Psoas muscle (tissue), 8 donors: ENCODE data around the gene MVD. TPM values are rescaled to one million over a fixed set of nuclear protein-coding genes. Genes with fewer than 3 reads are reported as not detected.

ENCODE experiments used
- ATAC-seq, 4 donors: fragments of 200-7000 bp; cut with Tn5 transposase; one replicate each; pipeline ENCODE4 v1.9.1; 2020; ENCODE audit warnings: moderate library complexity in 3 of 4, mild to moderate bottlenecking in 2 of 4
- DNase-seq, 2 donors: peaks; one replicate each; pipeline ENCODE4 v3.0.0-alpha.2; 2020
- H3K27ac ChIP-seq: fragments of 200-600 bp; one replicate; pipeline ENCODE4 v1.8.0; 2022
- H3K27me3 ChIP-seq, 3 donors: fragments of 200-600 bp in 1 of 3; one replicate each; pipeline versions ENCODE4 v1.6.1 to v1.8.0; 2013 to 2022; ENCODE audit warnings: low read length in 2 of 3, mild to moderate bottlenecking in 2 of 3, moderate library complexity in 1 of 3; ENCODE audit not compliant: insufficient read depth in 3 of 3
- H3K36me3 ChIP-seq, 2 donors: fragments of 200-600 bp in 1 of 2; one replicate each; pipeline versions ENCODE4 v1.6.1 to v1.8.0; 2013 to 2022; ENCODE audit warnings: low read depth in 1 of 2, mild to moderate bottlenecking in 1 of 2, moderate library complexity in 1 of 2; ENCODE audit not compliant: insufficient read depth in 1 of 2
- H3K4me1 ChIP-seq: fragments of 200-600 bp; one replicate; pipeline ENCODE4 v1.8.0; 2022
- H3K4me3 ChIP-seq: fragments of 200-600 bp; one replicate; pipeline ENCODE4 v1.8.0; 2022; ENCODE audit warnings: mild to moderate bottlenecking
- H3K9me3 ChIP-seq: fragments of 200-600 bp; one replicate; pipeline ENCODE4 v1.8.0; 2022
- WGBS, 3 donors: extraction: QIAGEN DNeasy Blood & Tissue Kit; methylation state at CpG; one replicate each; pipeline versions ENCODE4 v1.1.6 to v1.1.7; 2013; 5-methylcytosine and 5-hydroxymethylcytosine counted together
- intact Hi-C, 2 donors: fragments of 100-400 bp; cut with DNase I; formaldehyde crosslinking; loops; one replicate each; pipeline versions ENCODE4 v1.11.0 to v1.14.2; 2022
- polyA plus RNA-seq, 3 donors: library from polyadenylated mRNA; stranded (reverse); fragments of 200-250 nt; gene quantifications; one replicate each; pipeline ENCODE4 v1.2.3, GENCODE V29; 2013
- total RNA-seq, 4 donors: library from RNA; stranded (reverse); fragmentation: NEBNext Ultra II Directional in 2 of 4; extraction: Animal tissue kit (Norgen Biotek cat#: 25700) in 2 of 4; gene quantifications; one replicate each; pipeline versions ENCODE4 v1.2.1 to v1.2.4, GENCODE V29; 2021 to 2023
- TF ChIP-seq, protein P1 (sequence below): fragments of 200-600 bp; IDR thresholded peaks from one replicate; pipeline ENCODE4 v1.8.0; 2022; ENCODE audit warnings: antibody characterized with exemption
- donor health status: healthy with polysubstance abuse.
- donor health status: DM: no; HTN: no; CAD: no; lungs with moderate emphysema.
- donor health status: Bipolar disorder and iron deficiency.
- donor health status: healthy.
- donor health status: DM: yes; HTN: yes; CAD: no.
- donor health status: DM: no; HTN: no; CAD: no.
- donor health status: DM: no; HTN: no; CAD: no.
- donor health status: DM: yes; HTN: yes; CAD: no.

Gene MVD
- total and polyA plus RNA-seq, 7 donors = 11.7 to 26.8 (median 15.9) TPM

DNA sequence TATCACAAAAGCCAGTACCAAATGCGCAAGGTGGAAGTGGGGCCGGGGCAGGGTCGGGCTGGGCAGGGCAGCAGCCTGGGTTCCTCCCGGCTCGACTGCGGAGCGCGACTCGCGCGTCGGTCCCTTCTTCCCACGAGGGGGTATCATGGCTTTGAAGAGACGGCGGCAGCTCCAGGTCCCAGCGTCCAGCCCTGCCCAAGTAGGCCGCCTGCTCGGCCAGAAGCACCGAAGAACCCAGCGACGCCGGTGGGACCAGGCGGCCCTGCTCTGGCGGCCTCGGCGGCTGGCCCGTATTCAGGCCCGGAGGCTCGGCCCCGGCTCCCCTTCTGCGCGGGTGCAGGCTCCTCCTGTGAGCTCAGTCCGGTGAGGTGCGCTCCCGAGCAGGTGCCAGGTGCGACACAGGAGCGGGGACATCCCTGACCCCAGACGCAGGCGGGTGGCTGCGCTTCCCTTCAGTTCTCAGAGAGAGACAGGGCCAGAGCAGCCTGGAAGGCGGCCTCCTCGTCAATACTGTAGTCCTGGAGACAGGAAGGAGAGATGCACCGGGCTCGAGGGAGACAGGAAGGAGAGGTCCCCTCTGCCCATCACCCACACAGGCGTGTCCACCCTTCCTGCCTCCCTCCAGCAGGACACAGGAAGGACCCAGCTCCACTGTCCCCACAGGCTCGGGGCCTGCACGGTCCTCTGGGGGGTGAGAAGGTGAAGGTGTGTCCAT, 34.4 kb upstream of the MVD start:
- H3K36me3 ChIP-seq = peaks cover 3 to 52% of the 10 kb centered on the region in 2 donors
- no peak overlapping the region for H3K4me3 ChIP-seq
- no peaks in the 10 kb centered on the region for H3K27me3 ChIP-seq
- intact Hi-C loops = no loop called here
- no peak overlapping the region for H3K27ac ChIP-seq
- TF ChIP-seq, protein P1, sequence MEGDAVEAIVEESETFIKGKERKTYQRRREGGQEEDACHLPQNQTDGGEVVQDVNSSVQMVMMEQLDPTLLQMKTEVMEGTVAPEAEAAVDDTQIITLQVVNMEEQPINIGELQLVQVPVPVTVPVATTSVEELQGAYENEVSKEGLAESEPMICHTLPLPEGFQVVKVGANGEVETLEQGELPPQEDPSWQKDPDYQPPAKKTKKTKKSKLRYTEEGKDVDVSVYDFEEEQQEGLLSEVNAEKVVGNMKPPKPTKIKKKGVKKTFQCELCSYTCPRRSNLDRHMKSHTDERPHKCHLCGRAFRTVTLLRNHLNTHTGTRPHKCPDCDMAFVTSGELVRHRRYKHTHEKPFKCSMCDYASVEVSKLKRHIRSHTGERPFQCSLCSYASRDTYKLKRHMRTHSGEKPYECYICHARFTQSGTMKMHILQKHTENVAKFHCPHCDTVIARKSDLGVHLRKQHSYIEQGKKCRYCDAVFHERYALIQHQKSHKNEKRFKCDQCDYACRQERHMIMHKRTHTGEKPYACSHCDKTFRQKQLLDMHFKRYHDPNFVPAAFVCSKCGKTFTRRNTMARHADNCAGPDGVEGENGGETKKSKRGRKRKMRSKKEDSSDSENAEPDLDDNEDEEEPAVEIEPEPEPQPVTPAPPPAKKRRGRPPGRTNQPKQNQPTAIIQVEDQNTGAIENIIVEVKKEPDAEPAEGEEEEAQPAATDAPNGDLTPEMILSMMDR = no peak
- H3K9me3 ChIP-seq = no peaks in the 10 kb centered on the region
- ATAC-seq (no peak), DNase-seq (no peak)
- peaks cover 12% of the 10 kb centered on the region for H3K4me1 ChIP-seq
- WGBS, 3 donors = 88 to 92% (median 90%) methylated on average over 45 to 47 of the region's 47 CpGs

DNA sequence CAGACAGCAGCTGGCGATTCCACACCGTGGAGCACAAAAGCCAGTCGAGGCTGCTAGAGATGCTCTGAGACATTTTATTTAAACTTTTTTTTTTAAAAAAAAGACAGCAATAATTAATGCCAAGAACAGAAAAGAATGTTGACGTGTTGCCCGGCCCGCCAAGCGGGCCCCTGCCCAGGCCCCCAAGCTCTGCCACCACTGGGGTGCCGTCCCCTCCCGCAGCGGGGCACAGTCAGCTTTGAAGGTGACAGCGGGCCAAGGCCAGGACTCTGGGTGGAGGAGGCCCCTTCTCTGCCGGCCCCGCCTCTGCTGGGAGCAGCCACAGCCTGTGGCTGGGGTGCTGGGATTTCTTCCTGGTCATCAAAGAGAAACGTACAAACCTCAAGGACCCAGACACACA, 33.5 kb upstream of the MVD start:
- peaks cover 12% of the 10 kb centered on the region for H3K4me1 ChIP-seq
- WGBS, 3 donors = 86 to 88% (median 87%) methylated on average over 14 of the region's 14 CpGs
- peaks cover 3 to 50% of the 10 kb centered on the region in 2 donors for H3K36me3 ChIP-seq
- no peak overlapping the region for H3K4me3 ChIP-seq
- ATAC-seq (no peak), DNase-seq (no peak)
- H3K9me3 ChIP-seq = no peaks in the 10 kb centered on the region
- TF ChIP-seq, protein P1 = no peak
- intact Hi-C loops = no loop called here
- H3K27ac ChIP-seq = peak overlapping the region; percentile 79
- H3K27me3 ChIP-seq = no peaks in the 10 kb centered on the region

GRCh38 chr16:88695753-88696152, 32.9 kb upstream of the MVD start:
- intact Hi-C loops = no loop called here
- ATAC-seq = peak; percentile 64 to 91 (median 84)
- TF ChIP-seq, protein P1 = no peak
- Histone ChIP-seq H3K27ac (peak overlapping the region; percentile 79), H3K36me3 (peaks cover 3 to 47% of the 10 kb centered on the region in 2 donors), H3K27me3 (no peaks in the 10 kb centered on the region), H3K9me3 (no peaks in the 10 kb centered on the region), H3K4me3 (no peak overlapping the region), H3K4me1 (peaks cover 12% of the 10 kb centered on the region)
- DNase-seq = peak in 1 of 2 donors; percentile 83
- 51 to 67% (median 56%) methylated on average over 7 of the region's 7 CpGs for WGBS, 3 donors

DNA sequence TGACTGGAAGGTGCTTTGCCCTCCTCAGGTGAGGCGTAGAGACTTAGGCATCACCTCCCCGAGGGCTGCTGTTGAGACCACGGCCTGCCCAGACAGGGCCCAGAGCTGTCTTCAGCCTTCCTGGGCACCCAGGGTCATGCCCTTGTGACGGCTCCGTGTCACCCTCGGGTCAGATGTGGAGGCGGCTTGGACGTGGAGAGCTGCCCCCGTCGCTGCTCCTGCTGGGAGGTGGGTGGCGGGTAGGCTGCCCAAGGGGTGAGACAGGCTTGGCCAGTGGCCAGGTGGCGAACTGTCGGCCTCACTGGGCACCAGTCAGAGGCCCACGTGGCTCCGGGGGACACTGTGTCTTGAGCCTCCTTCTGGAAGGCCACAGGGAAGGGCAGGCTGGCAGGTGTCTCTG, 32.3 kb upstream of the MVD start:
- 55 to 67% (median 55%) methylated on average over 15 of the region's 15 CpGs for WGBS, 3 donors

More for the DNA sequence above, 32.3 kb upstream of the MVD start:
- TF ChIP-seq, protein P1 = no peak
- Histone ChIP-seq H3K9me3 (no peaks in the 10 kb centered on the region), H3K36me3 (peaks cover 3 to 43% of the 10 kb centered on the region in 2 donors), H3K4me3 (no peak overlapping the region), H3K27ac (peak overlapping the region; percentile 79), H3K4me1 (peaks cover 12% of the 10 kb centered on the region), H3K27me3 (no peaks in the 10 kb centered on the region)
- intact Hi-C loops = no loop called here
- ATAC-seq (peak; percentile 15 to 49 (median 29)), DNase-seq (no peak)
